Measurements from ENCODE around the gene FGR. TPM values are rescaled to one million over a fixed set of nuclear protein-coding genes. Genes with fewer than 3 reads are reported as not detected.

FGR gene
- total and polyA plus RNA-seq, 2 donors (not counting 1 experiment from before 2014, with no cell fraction given): 57.0 to 295 TPM

DNA sequence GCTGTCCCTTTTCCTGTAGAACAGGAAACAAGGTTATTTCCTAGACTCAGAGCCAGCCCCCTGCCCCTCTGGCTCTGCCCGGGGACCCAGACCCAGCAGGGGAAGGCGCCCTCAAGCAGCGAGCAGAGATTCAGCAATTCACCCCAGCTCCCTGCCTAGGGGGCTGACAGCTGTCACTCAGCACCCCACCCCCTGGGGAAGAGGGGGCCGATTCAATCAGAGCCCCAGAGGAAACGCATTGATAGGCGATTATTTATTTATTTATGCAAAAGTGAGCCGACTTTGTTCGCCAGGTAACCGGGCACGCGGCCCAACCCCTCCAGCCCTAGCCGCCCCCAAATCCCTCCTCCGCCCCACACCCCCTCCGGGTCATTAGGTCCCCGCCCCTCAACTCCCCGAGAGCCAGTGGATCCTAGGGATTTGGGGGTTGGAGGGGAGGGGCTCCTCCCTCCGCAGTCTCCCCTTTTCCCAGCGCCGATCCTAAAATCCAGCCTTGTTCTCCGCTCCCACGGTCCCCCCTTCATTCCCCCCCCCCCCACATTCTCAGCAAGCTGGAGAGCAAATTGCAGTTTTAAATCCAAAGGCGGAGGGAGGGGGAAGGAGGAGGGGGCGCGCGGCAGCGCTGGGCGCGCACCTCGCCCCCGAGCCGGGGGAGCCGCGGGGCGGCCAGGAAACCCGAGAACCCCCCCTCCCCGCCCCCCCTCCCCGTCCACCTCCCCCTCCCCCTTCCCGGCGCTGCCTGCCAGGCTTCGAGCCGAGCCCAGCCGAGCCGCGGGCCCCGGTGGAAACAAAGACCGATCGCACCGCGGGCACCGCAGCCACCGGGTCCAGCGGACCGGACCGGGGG, 32.3 kb downstream of the FGR start:
- ChIA-PET POLR2A (interaction anchor here (0.6 to 1.4 kb wide), 9 partner anchors 32 to 306 kb away, joined by 3 to 9 read pairs (median 3); partner anchors contain the start of genes IFI6 and WASF2), CTCF (interaction anchor here (0.8 to 9.8 kb wide), 14 partner anchors 26 to 306 kb away, joined by 3 to 135 read pairs (median 6); partner anchors contain the start of gene IFI6)
- H3K27me3 ChIP-seq (replicated peaks in 1 of 4; ENCODE audit: control extremely low read depth in 1 of 4, control insufficient read depth in 3 of 4, insufficient read depth in 4 of 4, low read length in 3 of 4): no peaks in the 10 kb centered on the region
- H3K27me3 Mint-ChIP-seq: no peaks in the 10 kb centered on the region
- TF ChIP-seq EZH2 (IDR thresholded peaks at IDR 0.05; ENCODE audit: borderline replicate concordance, insufficient read depth, low read depth, low read length, poor library complexity, severe bottlenecking): no peak
- TF ChIP-seq, protein P1, sequence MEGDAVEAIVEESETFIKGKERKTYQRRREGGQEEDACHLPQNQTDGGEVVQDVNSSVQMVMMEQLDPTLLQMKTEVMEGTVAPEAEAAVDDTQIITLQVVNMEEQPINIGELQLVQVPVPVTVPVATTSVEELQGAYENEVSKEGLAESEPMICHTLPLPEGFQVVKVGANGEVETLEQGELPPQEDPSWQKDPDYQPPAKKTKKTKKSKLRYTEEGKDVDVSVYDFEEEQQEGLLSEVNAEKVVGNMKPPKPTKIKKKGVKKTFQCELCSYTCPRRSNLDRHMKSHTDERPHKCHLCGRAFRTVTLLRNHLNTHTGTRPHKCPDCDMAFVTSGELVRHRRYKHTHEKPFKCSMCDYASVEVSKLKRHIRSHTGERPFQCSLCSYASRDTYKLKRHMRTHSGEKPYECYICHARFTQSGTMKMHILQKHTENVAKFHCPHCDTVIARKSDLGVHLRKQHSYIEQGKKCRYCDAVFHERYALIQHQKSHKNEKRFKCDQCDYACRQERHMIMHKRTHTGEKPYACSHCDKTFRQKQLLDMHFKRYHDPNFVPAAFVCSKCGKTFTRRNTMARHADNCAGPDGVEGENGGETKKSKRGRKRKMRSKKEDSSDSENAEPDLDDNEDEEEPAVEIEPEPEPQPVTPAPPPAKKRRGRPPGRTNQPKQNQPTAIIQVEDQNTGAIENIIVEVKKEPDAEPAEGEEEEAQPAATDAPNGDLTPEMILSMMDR (IDR thresholded peaks at IDR 0.05): no peak
- peak overlapping the region; percentile 81 for H2AFZ ChIP-seq (ENCODE audit: insufficient read depth, low read depth, low read length, poor library complexity, severe bottlenecking)
- peaks cover 48 to 70% of the 10 kb centered on the region in 2 donors for H3K4me1 ChIP-seq (ENCODE audit: control insufficient read depth in 2 of 2, insufficient read depth in 2 of 2, low read length in 2 of 2)
- peak; percentile 1 for ATAC-seq (ENCODE audit: low read depth)
- H3K27ac ChIP-seq (ENCODE audit: low read length in 2 of 2): peak overlapping the region in 1 of 2 donors; percentile 59
- DNase-seq: peak; percentile 50
- peak overlapping the region; percentile 41 to 84 (median 68) for H3K4me3 ChIP-seq (ENCODE audit: control extremely low read depth in 1 of 5, extremely low read depth in 1 of 5, insufficient read depth in 1 of 5, low read depth in 2 of 5, low read length in 4 of 5)
- peak overlapping the region; percentile 77 for H3K9ac ChIP-seq (ENCODE audit: low read length)
- peaks cover 50% of the 10 kb centered on the region for H4K20me1 ChIP-seq (ENCODE audit: control insufficient read depth, insufficient read depth, low read length, poor library complexity, severe bottlenecking)
- WGBS (ENCODE audit: insufficient coverage): 0% methylated on average over 16 of the region's 54 CpGs
- peak overlapping the region; percentile 80 for H3K27ac Mint-ChIP-seq
- H3K79me2 ChIP-seq (ENCODE audit: control insufficient read depth, insufficient read depth, low read length): peaks cover 65% of the 10 kb centered on the region
- H3K4me3 Mint-ChIP-seq: peak overlapping the region; percentile 86
- H3K4me2 ChIP-seq (replicated peaks; ENCODE audit: low read depth, low read length, poor library complexity, severe bottlenecking): peak overlapping the region; percentile 98
- no peaks in the 10 kb centered on the region for H3K9me3 Mint-ChIP-seq (ENCODE audit: insufficient read depth)
- intact Hi-C loops (cut with micrococcal nuclease): loop anchor here (10.0 kb wide), 1 partner anchor 122 kb away; the partner anchor contains the start of gene FAM76A
- no peaks in the 10 kb centered on the region for H3K36me3 ChIP-seq (replicated peaks in 1 of 2; ENCODE audit: control extremely low read depth in 1 of 2, control insufficient read depth in 1 of 2, extremely low read depth in 1 of 2, insufficient read depth in 2 of 2, low read length in 1 of 2)
- H3K9me3 ChIP-seq (ENCODE audit: control extremely low read depth in 1 of 3, control insufficient read depth in 2 of 3, insufficient read depth in 1 of 3, low read length in 2 of 3): no peaks in the 10 kb centered on the region
- H3K4me1 Mint-ChIP-seq: peaks cover 55% of the 10 kb centered on the region
